ENCODE results near the gene DAB2IP.

GRCh38 chr9:121709798-121710197 is 58.4 kb downstream of the DAB2IP start:
- TF ChIP-seq CTCF (IDR thresholded peaks at IDR 0.05) (no peak), EZH2 (IDR thresholded peaks at IDR 0.05) (no peak)

Data from neural progenitor cell (in vitro differentiated cells).